Measurements from ENCODE around the gene PTPRZ1.

Gene PTPRZ1

GRCh38 chr7:121924269-121925186 is 51.6 kb downstream of the PTPRZ1 start:
- ChIA-PET POLR2A (no interaction called here), CTCF (interaction anchor here (0.6 to 1.2 kb wide), 2 partner anchors 10 to 70 kb away, joined by 5 to 9 read pairs; no protein-coding TSS in a partner anchor)

GRCh38 chr7:121931149-121931902 is 58.4 kb downstream of the PTPRZ1 start:
- H3K9me3 ChIP-seq (ENCODE audit: control insufficient read depth, insufficient read depth, low read depth, low read length): no peaks in the 10 kb centered on the region
- POLR2A ChIA-PET: no interaction called here
- TF ChIP-seq ZNF423 (tag by site-specific recombination; IDR thresholded peaks at IDR 0.05): no peak
- no peak for TF ChIP-seq EGR2 (tag by site-specific recombination; IDR thresholded peaks at IDR 0.05; ENCODE audit: low read depth)
- TF ChIP-seq OSR2 (tag by site-specific recombination; IDR thresholded peaks at IDR 0.05): no peak
- H3K4me1 ChIP-seq (ENCODE audit: control insufficient read depth, insufficient read depth, low read length): no peaks in the 10 kb centered on the region
- H3K36me3 ChIP-seq (ENCODE audit: control insufficient read depth in 2 of 2, insufficient read depth in 1 of 2, low read length in 2 of 2): no peaks in the 10 kb centered on the region
- no peak overlapping the region for H3K27ac ChIP-seq (ENCODE audit: extremely low read depth, low read depth, low read length)
- CTCF ChIA-PET: interaction anchor here (0.6 kb wide), 2 partner anchors 293 to 694 kb away, joined by 3 to 4 read pairs; no protein-coding TSS in a partner anchor
- H3K4me3 ChIP-seq (ENCODE audit: low read depth, low read length): no peak overlapping the region

More at GRCh38 chr7:121924269-121925186, 51.6 kb downstream of the PTPRZ1 start:
- Histone ChIP-seq H3K36me3 (ENCODE audit: control insufficient read depth in 2 of 2, insufficient read depth in 1 of 2, low read length in 2 of 2) (no peaks in the 10 kb centered on the region), H3K4me1 (ENCODE audit: control insufficient read depth, insufficient read depth, low read length) (no peaks in the 10 kb centered on the region), H3K9me3 (ENCODE audit: control insufficient read depth, insufficient read depth, low read depth, low read length) (no peaks in the 10 kb centered on the region), H3K4me3 (ENCODE audit: low read depth, low read length) (no peak overlapping the region), H3K27ac (ENCODE audit: extremely low read depth, low read depth, low read length) (no peak overlapping the region)
- TF ChIP-seq ZNF223 (tag by site-specific recombination; IDR thresholded peaks at IDR 0.05): no peak
- TF ChIP-seq ZNF16 (tag by site-specific recombination; IDR thresholded peaks at IDR 0.05; ENCODE audit: low read depth): no peak
- no peak for TF ChIP-seq ZNF707 (tag by site-specific recombination; IDR thresholded peaks at IDR 0.05)
- no peak for TF ChIP-seq ZNF560 (tag by site-specific recombination; IDR thresholded peaks at IDR 0.05; ENCODE audit: borderline replicate concordance)
- TF ChIP-seq ZNF501 (tag by site-specific recombination; IDR thresholded peaks at IDR 0.05): no peak
- TF ChIP-seq ZNF292 (tag by site-specific recombination; IDR thresholded peaks at IDR 0.05; ENCODE audit: borderline replicate concordance, low read depth): no peak
- no peak for TF ChIP-seq ZNF175 (tag by site-specific recombination; IDR thresholded peaks at IDR 0.05)
- no peak for TF ChIP-seq ZSCAN16 (tag by site-specific recombination; IDR thresholded peaks at IDR 0.05)
- TF ChIP-seq GFI1B (tag by site-specific recombination; IDR thresholded peaks at IDR 0.05): no peak
- no peak for TF ChIP-seq SP3 (tag by site-specific recombination; IDR thresholded peaks at IDR 0.05)
- no peak for TF ChIP-seq ZNF398 (tag by site-specific recombination; IDR thresholded peaks at IDR 0.05)
- TF ChIP-seq RBAK (tag by site-specific recombination; IDR thresholded peaks at IDR 0.05): no peak
- no peak for TF ChIP-seq ZNF48 (tag by site-specific recombination; IDR thresholded peaks at IDR 0.05)
- TF ChIP-seq ZNF549 (tag by site-specific recombination; IDR thresholded peaks at IDR 0.05): no peak
- TF ChIP-seq PRDM6 (tag by site-specific recombination; IDR thresholded peaks at IDR 0.05): no peak
- TF ChIP-seq ZBTB21 (tag by site-specific recombination; IDR thresholded peaks at IDR 0.05): no peak
- TF ChIP-seq ZNF785 (tag by site-specific recombination; IDR thresholded peaks at IDR 0.05): no peak
- TF ChIP-seq ZNF19 (tag by site-specific recombination; IDR thresholded peaks at IDR 0.05; ENCODE audit: low read depth): no peak
- TF ChIP-seq ZNF324 (tag by site-specific recombination; IDR thresholded peaks at IDR 0.05): no peak
